PC-3 (cell line): ENCODE results near the gene PTGES2. TPM values are rescaled to one million over a fixed set of nuclear protein-coding genes. Genes with fewer than 3 reads are reported as not detected.

Experiments used
- ATAC-seq: fragments of 200-7000 bp; cut with Tn5 transposase; 2 replicates; pipeline ENCODE4 v1.9.1; 2020; ENCODE audit warnings: mild to moderate bottlenecking, moderate library complexity
- BruUV-seq: library from RNA; stranded (reverse); fragments of 400-500 nt; replicated peaks from 2 replicates; lab custom pipeline; 2021; lab: Mats Ljungman, UMichigan
- CTCF ChIA-PET: fragments of 300-600 bp; sonication (Branson Sonifier 250); formaldehyde crosslinking; loops from one replicate; lab custom pipeline; 2022; ENCODE audit warnings: antibody characterized with exemption; lab: Charles Lee
- POLR2A ChIA-PET: fragments of 300-600 bp; sonication (Branson Sonifier 250); formaldehyde crosslinking; loops from one replicate; lab custom pipeline; 2022; ENCODE audit warnings: antibody characterized with exemption; ENCODE audit not compliant: unreplicated experiment; lab: Charles Lee
- DNase-seq: peaks from one replicate; pipeline ENCODE4 v3.0.0-alpha.2; 2015
- H2AFZ ChIP-seq: fragments of 300-600 bp; sonication (generic); 2 replicates; pipeline ENCODE4 v1.6.0; 2016; ENCODE audit warnings: antibody characterized with exemption, low read length
- H3F3A ChIP-seq: fragments of 300-600 bp; sonication (generic); one replicate; pipeline ENCODE4 v1.6.0; 2017; ENCODE audit warnings: antibody characterized with exemption, low read length, control low read depth, mild to moderate bottlenecking; ENCODE audit not compliant: unreplicated experiment
- H3K27ac ChIP-seq: fragments of 300-600 bp; sonication (generic); 2 replicates; pipeline ENCODE4 v1.5.1; 2016; ENCODE audit warnings: mild to moderate bottlenecking, low read length
- H3K27me3 ChIP-seq: fragments of 300-600 bp; sonication (generic); 2 replicates; pipeline ENCODE4 v1.6.1; 2016; ENCODE audit warnings: low read length, mixed read lengths
- H3K36me3 ChIP-seq: fragments of 300-600 bp; sonication (generic); 2 replicates; pipeline ENCODE4 v1.6.1; 2016; ENCODE audit warnings: low read depth, mixed run types, low read length, mixed read lengths
- H3K4me1 ChIP-seq: fragments of 300-600 bp; sonication (generic); 2 replicates; pipeline ENCODE4 v1.5.1; 2016; ENCODE audit warnings: low read length; ENCODE audit not compliant: insufficient read depth
- H3K4me2 ChIP-seq: fragments of 300-600 bp; sonication (generic); 2 replicates; pipeline ENCODE4 v1.6.0; 2016; ENCODE audit warnings: low read length
- H3K4me3 ChIP-seq: fragments of 300-600 bp; sonication (generic); 2 replicates; pipeline ENCODE4 v1.5.1; 2016; ENCODE audit warnings: mild to moderate bottlenecking, low read length, mixed read lengths
- H3K79me2 ChIP-seq: fragments of 300-600 bp; sonication (generic); 2 replicates; pipeline ENCODE4 v1.6.1; 2017; ENCODE audit warnings: low read length, mixed read lengths
- H3K9ac ChIP-seq: fragments of 300-600 bp; sonication (generic); 2 replicates; pipeline ENCODE4 v1.6.0; 2016; ENCODE audit warnings: mild to moderate bottlenecking, low read length
- H3K9me2 ChIP-seq: fragments of 300-600 bp; sonication (generic); replicated peaks from 2 replicates; pipeline ENCODE4 v1.6.1; 2016; ENCODE audit warnings: mixed run types, low read length, mixed read lengths
- H3K9me3 ChIP-seq: fragments of 300-600 bp; sonication (generic); 2 replicates; pipeline ENCODE4 v1.6.1; 2016; ENCODE audit warnings: low read length, mixed read lengths
- H4K20me1 ChIP-seq: fragments of 300-600 bp; sonication (generic); 2 replicates; pipeline ENCODE4 v1.6.1; 2016; ENCODE audit warnings: low read length, mixed read lengths
- CTCF ChIP-seq: fragments of 300-600 bp; sonication (generic); conservative IDR thresholded peaks from 2 replicates; pipeline ENCODE4 v1.5.1; 2017; ENCODE audit warnings: antibody characterized with exemption, low read depth, mild to moderate bottlenecking, low read length
- EZH2 ChIP-seq: fragments of 300-600 bp; sonication (generic); IDR thresholded peaks from one replicate; pipeline ENCODE4 v1.6.1; 2017; ENCODE audit warnings: antibody characterized with exemption, mild to moderate bottlenecking, low read length; ENCODE audit not compliant: unreplicated experiment
- EZH2phosphoT487 ChIP-seq: fragments of 300-600 bp; sonication (generic); IDR thresholded peaks from 2 replicates; pipeline ENCODE4 v1.6.1; 2018; ENCODE audit warnings: mild to moderate bottlenecking, antibody characterized with exemption, low read length, borderline replicate concordance
- intact Hi-C: fragments of 100-400 bp; cut with micrococcal nuclease; formaldehyde crosslinking; loops from 2 replicates; pipeline ENCODE4 v1.9.0; 2023
- total RNA-seq: library from RNA; depleted of rRNA; stranded (reverse); fragments of >200 nt; gene quantifications from 2 replicates; pipeline ENCODE4 v1.2.3, GENCODE V29; 2014

PTGES2 gene
- total RNA-seq, 1 experiment from 2014 or later = 258 TPM

DNA sequence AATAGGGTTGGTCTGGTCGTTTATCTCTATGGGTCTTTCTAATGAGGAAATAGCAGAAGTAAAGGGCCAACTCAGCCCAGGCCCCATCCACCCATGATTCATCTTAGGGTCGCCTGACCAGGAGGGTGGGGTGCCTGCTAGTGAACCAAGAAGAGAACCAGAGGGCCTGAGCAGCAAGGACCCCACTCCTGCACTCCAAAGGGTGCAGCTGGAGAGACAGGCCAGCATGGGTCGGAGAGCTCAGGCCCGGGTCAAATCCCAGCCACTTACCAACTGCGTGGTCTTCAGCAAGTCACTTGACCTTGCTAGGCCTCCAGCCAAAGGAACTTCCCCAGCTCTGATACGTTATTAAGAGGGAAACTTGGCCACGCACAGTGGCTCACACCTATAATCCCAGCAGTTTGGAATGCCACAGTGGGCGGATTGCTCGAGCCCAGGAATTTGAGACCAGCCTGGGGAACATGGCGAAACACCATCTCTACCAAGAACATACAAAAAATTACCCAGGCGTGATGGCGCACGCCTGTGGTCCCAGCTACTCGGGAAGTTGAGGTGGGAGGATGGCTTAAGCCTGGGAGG, 36.9 kb upstream of the PTGES2 start:
- Histone ChIP-seq H3K9me3 (no peaks in the 10 kb centered on the region), H3K4me2 (no peak overlapping the region), H4K20me1 (no peaks in the 10 kb centered on the region), H3K4me3 (no peak overlapping the region), H3K27ac (no peak overlapping the region), H3K9me2 (no peaks in the 10 kb centered on the region), H3K4me1 (peaks cover 17% of the 10 kb centered on the region), H3K9ac (no peak overlapping the region), H3F3A (no peaks in the 10 kb centered on the region), H2AFZ (no peak overlapping the region), H3K27me3 (no peaks in the 10 kb centered on the region), H3K79me2 (peaks cover 22% of the 10 kb centered on the region), H3K36me3 (peaks cover 7% of the 10 kb centered on the region)
- ChIA-PET POLR2A (no interaction called here), CTCF (no interaction called here)
- no TSS peak for BruUV-seq
- no peak for DNase-seq
- TF ChIP-seq EZH2 (no peak), EZH2phosphoT487 (no peak), CTCF (no peak)
- no peak for ATAC-seq
- intact Hi-C loops = loop anchor here (5.0 kb wide), 1 partner anchor 37 kb away; the partner anchor contains the start of gene PTGES2

- Histone ChIP-seq H3K9me2 (no peaks in the 10 kb centered on the region), H3K36me3 (peaks cover 7% of the 10 kb centered on the region), H3K27me3 (no peaks in the 10 kb centered on the region), H3K9ac (no peak overlapping the region), H3K9me3 (no peaks in the 10 kb centered on the region), H3F3A (no peaks in the 10 kb centered on the region), H2AFZ (no peak overlapping the region), H3K79me2 (peaks cover 22% of the 10 kb centered on the region), H3K4me2 (no peak overlapping the region), H3K4me3 (no peak overlapping the region), H3K27ac (no peak overlapping the region), H3K4me1 (peaks cover 19% of the 10 kb centered on the region), H4K20me1 (no peaks in the 10 kb centered on the region)
- ATAC-seq (no peak), DNase-seq (no peak)
- CTCF ChIA-PET = no interaction called here
- BruUV-seq = no TSS peak
- TF ChIP-seq EZH2 = no peak
- TF ChIP-seq CTCF = no peak
- no peak for TF ChIP-seq EZH2phosphoT487
- POLR2A ChIA-PET = no interaction called here
- intact Hi-C loops = loop anchor here (5.0 kb wide), 1 partner anchor 36 kb away; the partner anchor contains the start of gene PTGES2
Measured at GRCh38 chr9:128163523-128164306, 36.2 kb upstream of the PTGES2 start.

GRCh38 chr9:128163027-128163515, 35.5 kb upstream of the PTGES2 start:
- Histone ChIP-seq H3K79me2 (peaks cover 22% of the 10 kb centered on the region), H3K4me2 (no peak overlapping the region), H3K27me3 (no peaks in the 10 kb centered on the region), H3K27ac (no peak overlapping the region), H3K4me3 (no peak overlapping the region), H3K9me3 (no peaks in the 10 kb centered on the region), H2AFZ (no peak overlapping the region), H3K4me1 (peaks cover 19% of the 10 kb centered on the region), H3K36me3 (peaks cover 7% of the 10 kb centered on the region), H3K9me2 (no peaks in the 10 kb centered on the region), H4K20me1 (no peaks in the 10 kb centered on the region), H3F3A (no peaks in the 10 kb centered on the region), H3K9ac (no peak overlapping the region)
- no peak for TF ChIP-seq EZH2
- TF ChIP-seq EZH2phosphoT487 = no peak
- TF ChIP-seq CTCF = no peak
- no peak for ATAC-seq
- POLR2A ChIA-PET = no interaction called here
- intact Hi-C loops = loop anchor here (5.0 kb wide), 1 partner anchor 36 kb away; the partner anchor contains the start of gene PTGES2
- CTCF ChIA-PET = no interaction called here
- BruUV-seq = no TSS peak
- no peak for DNase-seq
